ENCODE measurements around the gene SIAH3. TPM values are rescaled to one million over a fixed set of nuclear protein-coding genes. Genes with fewer than 3 reads are reported as not detected.

Gene SIAH3
- total and polyA plus RNA-seq, 10 donors = under 0.01 to 0.20 (median 0.06) TPM; not detected in 1

DNA sequence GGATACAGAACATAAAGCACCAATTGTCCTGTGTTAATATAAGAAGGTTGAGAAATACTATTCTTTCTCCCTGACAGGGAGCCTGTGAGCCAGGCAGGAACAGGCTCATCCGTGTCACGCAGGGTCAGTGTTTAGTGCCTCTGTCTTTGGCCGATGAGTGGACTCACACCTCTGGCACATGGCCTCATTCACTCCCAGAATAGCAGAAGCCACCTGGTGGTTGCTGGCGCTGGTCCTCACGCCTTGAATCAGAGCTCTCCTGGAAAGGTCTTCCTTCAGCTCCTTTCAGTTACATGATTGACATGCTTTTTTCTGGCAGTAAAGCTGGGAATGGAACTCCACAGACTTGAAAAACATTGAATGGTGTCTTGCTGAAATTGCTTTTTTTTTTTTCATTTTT, 28.1 kb upstream of the SIAH3 start:
- Histone ChIP-seq H3K4me1 (no peaks in the 10 kb centered on the region), H3K27ac (no peak overlapping the region), H3K36me3 (no peaks in the 10 kb centered on the region), H3K9me3 (no peaks in the 10 kb centered on the region), H3K4me3 (no peak overlapping the region), H3K27me3 (replicated peaks in 1 of 7) (peaks cover 0 to 6% (median 0%) of the 10 kb centered on the region in 7 donors)
- TF ChIP-seq POLR2AphosphoS5 (IDR thresholded peaks at IDR 0.05) = no peak
- no peak for TF ChIP-seq POLR2A (IDR thresholded peaks at IDR 0.05)
- no peak for TF ChIP-seq CTCF (IDR thresholded peaks at IDR 0.05 in 8 of 11, conservative IDR thresholded peaks at IDR 0.05 in 3 of 11)
- WGBS, 5 donors = 42 to 66% (median 65%) methylated on average over 5 of the region's 5 CpGs
- intact Hi-C loops (cut with DNase I; ENCODE audit: low total_unique reads) = no loop called here
- DNase-seq = no peak

- DNase-seq = no peak
- Histone ChIP-seq H3K9me3 (no peaks in the 10 kb centered on the region), H3K4me1 (no peaks in the 10 kb centered on the region), H3K4me3 (no peak overlapping the region), H3K36me3 (no peaks in the 10 kb centered on the region), H3K27me3 (replicated peaks in 1 of 7) (peaks cover 0 to 6% (median 0%) of the 10 kb centered on the region in 7 donors), H3K27ac (no peak overlapping the region)
- intact Hi-C loops (cut with DNase I; ENCODE audit: low total_unique reads) = no loop called here
- TF ChIP-seq POLR2A (IDR thresholded peaks at IDR 0.05) (no peak), CTCF (IDR thresholded peaks at IDR 0.05 in 8 of 11, conservative IDR thresholded peaks at IDR 0.05 in 3 of 11) (no peak), POLR2AphosphoS5 (IDR thresholded peaks at IDR 0.05) (no peak)
- WGBS, 5 donors = 80 to 93% (median 89%) methylated on average over 5 of the region's 5 CpGs
Measured at GRCh38 chr13:45878966-45879365, 27.4 kb upstream of the SIAH3 start.

GRCh38 chr13:45876781-45877180, 25.2 kb upstream of the SIAH3 start:
- DNase-seq = no peak
- Histone ChIP-seq H3K4me3 (no peak overlapping the region), H3K9me3 (no peaks in the 10 kb centered on the region), H3K27ac (no peak overlapping the region), H3K4me1 (no peaks in the 10 kb centered on the region), H3K36me3 (no peaks in the 10 kb centered on the region), H3K27me3 (replicated peaks in 1 of 7) (peaks cover 0 to 6% (median 0%) of the 10 kb centered on the region in 7 donors)
- intact Hi-C loops (cut with DNase I; ENCODE audit: low total_unique reads) = no loop called here
- WGBS, 5 donors = 72 to 90% (median 83%) methylated on average over 4 of the region's 4 CpGs
- TF ChIP-seq POLR2AphosphoS5 (IDR thresholded peaks at IDR 0.05) = no peak
- TF ChIP-seq POLR2A (IDR thresholded peaks at IDR 0.05) = no peak
- no peak for TF ChIP-seq CTCF (IDR thresholded peaks at IDR 0.05 in 8 of 11, conservative IDR thresholded peaks at IDR 0.05 in 3 of 11)

GRCh38 chr13:45875951-45876350, 24.4 kb upstream of the SIAH3 start:
- TF ChIP-seq POLR2A (IDR thresholded peaks at IDR 0.05) (no peak), CTCF (IDR thresholded peaks at IDR 0.05 in 8 of 11, conservative IDR thresholded peaks at IDR 0.05 in 3 of 11) (no peak), POLR2AphosphoS5 (IDR thresholded peaks at IDR 0.05) (no peak)

More at GRCh38 chr13:45875951-45876350, 24.4 kb upstream of the SIAH3 start:
- Histone ChIP-seq H3K4me1 (no peaks in the 10 kb centered on the region), H3K36me3 (no peaks in the 10 kb centered on the region), H3K9me3 (no peaks in the 10 kb centered on the region), H3K4me3 (no peak overlapping the region), H3K27ac (no peak overlapping the region), H3K27me3 (replicated peaks in 1 of 7) (peaks cover 0 to 6% (median 0%) of the 10 kb centered on the region in 7 donors)
- no peak for DNase-seq
- intact Hi-C loops (cut with DNase I; ENCODE audit: low total_unique reads) = no loop called here
- WGBS, 5 donors = 94 to 95% (median 94%) methylated on average over 9 of the region's 9 CpGs
